GM11168 (cell line): Measurements from ENCODE around the gene SSX2IP.
"Not testable (repeated sequence)": the region's sequence is repeated elsewhere in the genome, so short reads cannot be mapped to it uniquely, and the experiment has no call there.

Source experiments
- in situ Hi-C: fragments of 300-500 bp; cut with MboI; formaldehyde crosslinking; loops from one replicate; pipeline ENCODE4 v1.12.0; 2022; ENCODE audit warnings: low sequenced_read_pairs; ENCODE audit not compliant: unreplicated experiment

The SSX2IP gene

DNA sequence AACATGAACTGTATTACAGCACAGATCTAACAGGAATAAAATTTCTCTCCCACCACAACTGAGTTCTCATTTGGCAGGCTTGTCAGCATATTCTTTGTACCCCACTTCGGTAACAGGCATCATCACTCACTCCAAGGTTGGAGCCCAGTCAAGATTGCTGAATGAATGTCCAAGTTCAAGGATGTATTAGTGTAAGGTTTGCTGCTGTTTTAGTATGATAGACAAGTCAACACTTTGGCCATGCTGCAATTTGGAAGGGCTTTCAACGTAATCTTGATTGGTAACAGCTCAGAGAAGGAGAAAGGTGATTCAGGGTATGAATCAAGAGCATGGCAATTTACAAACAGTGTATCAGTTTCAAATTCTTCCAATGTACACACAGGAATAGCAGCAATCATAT lies 6.8 kb downstream of the SSX2IP start:
- in situ Hi-C loops: no loop called here

DNA sequence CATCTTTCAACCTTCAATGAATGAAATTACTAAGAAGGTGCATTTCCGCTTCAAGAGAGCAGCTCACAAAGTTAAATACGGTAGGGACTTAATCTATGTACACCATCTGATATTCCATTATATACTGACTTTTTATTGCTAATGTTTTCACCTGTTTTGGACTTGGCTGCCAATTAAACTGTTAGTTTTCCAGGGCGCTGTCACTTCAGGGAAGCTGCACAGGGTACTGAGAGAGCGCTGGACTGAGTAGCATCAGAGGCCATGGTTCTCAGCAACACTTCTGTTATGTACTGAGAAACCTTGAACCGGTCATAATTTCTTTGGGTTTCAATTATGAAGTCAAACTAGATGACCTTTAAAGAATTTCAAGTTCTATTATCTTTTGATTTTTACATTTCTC lies 8.2 kb downstream of the SSX2IP start:
- in situ Hi-C loops: no loop called here

DNA sequence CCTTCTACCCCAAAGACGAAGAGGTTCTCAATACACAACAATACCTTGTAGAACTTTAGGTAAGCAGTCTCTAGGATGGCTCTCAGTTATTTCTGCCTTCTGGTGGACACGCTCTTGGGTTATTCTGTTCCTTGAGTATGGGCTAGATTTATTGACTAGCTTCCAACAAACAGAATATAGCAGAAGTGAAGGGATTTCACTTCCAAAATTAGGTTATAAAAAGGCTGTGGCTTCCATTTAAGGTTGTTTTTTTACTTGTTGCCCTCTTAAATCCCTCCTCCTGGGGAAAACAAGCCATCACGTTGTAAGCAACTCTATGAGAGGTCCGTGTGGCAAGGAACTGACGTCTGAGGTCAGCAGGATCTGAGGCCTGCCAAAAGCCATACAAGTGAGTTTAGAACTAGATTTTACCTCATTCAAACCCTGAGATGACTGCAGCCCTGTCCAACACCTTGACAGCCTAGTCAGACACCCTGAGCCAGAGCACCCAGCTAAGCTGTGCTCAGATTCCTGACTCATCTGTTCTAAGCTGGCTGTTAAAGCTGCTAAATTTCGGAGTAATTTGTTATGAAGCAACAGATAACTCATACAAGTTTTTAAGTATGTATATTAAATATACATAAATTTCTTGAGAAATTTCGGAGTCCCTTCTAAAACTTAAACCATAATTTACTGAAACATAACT lies 12.7 kb downstream of the SSX2IP start:
- in situ Hi-C loops: no loop called here

GRCh38 chr1:84675631-84676030 lies 14.6 kb downstream of the SSX2IP start:
- in situ Hi-C loops: no loop called here

- in situ Hi-C loops: no loop called here
These were observed 15.2 kb downstream of the SSX2IP start for GRCh38 chr1:84675106-84675505.

- in situ Hi-C loops: no loop called here
These were observed 15.6 kb downstream of the SSX2IP start for GRCh38 chr1:84674705-84675104.

GRCh38 chr1:84674021-84674420 lies 16.2 kb downstream of the SSX2IP start:
- in situ Hi-C loops: no loop called here

- in situ Hi-C loops: no loop called here
These were observed 18.0 kb downstream of the SSX2IP start for GRCh38 chr1:84672080-84672854.

DNA sequence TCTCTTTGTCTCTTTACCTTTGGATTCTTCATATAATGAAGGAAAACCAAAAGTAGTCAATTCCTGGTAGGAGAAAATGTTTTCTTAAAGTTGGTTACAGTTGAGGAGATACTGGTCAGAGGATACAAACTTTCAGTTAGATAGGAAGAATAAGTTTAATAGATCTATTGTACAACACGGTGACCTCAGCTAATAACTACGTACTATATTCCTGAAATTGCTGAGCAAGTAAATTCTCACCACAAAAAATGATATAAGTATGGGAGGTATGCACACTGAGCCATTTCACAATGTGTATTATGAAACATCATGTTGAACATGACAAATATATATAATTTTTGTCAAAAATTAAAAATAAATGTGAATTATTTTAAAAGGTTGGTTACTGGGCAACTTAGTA lies 20.4 kb downstream of the SSX2IP start:
- in situ Hi-C loops: no loop called here

- in situ Hi-C loops: no loop called here
These were observed 22.1 kb downstream of the SSX2IP start for GRCh38 chr1:84668185-84668584.

GRCh38 chr1:84665703-84666317 lies 24.5 kb downstream of the SSX2IP start:
- in situ Hi-C loops: no loop called here

DNA sequence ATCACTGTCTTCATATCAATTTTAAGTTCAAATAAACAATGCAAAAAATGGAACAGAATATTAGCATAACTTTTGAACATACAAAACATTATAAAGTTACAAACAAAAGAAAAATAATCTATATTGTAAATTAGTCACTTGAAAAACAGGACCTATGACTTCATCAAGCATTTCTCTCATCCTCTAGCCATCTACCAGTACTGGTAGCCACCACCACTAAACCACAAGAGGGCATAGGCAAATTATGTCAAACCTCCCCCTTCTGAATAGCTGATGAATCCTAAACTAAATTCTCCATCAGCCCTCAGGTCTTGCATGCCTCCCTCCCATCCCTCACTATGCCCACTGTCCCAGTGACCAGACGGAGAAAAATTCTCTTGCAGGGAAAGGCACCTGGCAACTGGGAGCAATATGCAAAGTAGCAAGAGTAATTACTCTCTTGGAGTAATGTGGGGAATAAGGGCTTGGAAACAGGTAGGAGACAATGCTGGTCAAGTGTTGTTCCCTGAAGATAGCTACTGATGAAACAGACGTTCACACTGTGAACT lies 37.1 kb downstream of the SSX2IP start:
- in situ Hi-C loops: no loop called here

- in situ Hi-C loops: no loop called here
These were observed 45.8 kb downstream of the SSX2IP start for GRCh38 chr1:84644472-84644871.

- in situ Hi-C loops: no loop called here
These were observed 47.1 kb downstream of the SSX2IP start for GRCh38 chr1:84643183-84643582.

- in situ Hi-C loops: no loop called here
These were observed 47.5 kb downstream of the SSX2IP start for GRCh38 chr1:84642774-84643173.

DNA sequence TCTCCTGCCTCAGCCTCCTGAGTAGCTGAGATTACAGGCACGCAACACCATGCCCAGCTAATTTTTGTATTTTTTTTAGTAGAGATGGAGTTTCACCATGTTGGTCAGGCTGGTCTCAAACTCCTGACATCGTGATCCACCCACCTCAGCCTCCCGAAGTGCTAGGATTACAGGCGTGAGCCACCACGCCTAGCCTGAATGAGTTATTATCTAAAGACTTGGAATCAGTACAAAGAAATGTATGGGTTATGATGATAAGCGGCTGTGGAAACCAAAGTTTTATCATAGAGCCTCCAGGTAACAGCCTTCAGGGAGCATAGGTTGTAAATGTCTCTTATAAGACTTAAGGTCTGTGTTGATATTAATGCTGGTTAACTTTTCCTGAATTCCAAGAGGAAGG lies 50.5 kb downstream of the SSX2IP start:
- in situ Hi-C loops: not testable (repeated sequence)

DNA sequence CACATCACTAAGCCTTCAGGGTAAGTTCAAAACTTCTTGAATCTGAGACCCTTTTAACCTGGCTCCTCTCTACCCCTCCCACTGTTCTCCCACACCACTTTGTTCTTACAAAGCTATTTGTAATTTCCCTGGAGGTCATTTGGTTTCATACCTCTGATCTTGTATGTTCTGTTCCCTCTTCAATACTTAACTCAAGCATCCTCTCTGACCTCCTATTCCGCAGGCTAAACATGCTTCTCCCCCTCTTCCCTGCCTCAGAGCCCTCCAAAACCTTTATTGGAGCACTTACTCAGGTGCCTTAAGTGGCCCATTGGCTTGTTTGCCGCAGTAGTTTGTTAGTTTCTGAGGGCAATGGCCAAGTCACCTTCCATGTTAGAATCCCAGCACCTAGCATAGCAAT lies 54.8 kb downstream of the SSX2IP start:
- in situ Hi-C loops: no loop called here

- in situ Hi-C loops: no loop called here
These were observed 55.6 kb downstream of the SSX2IP start for GRCh38 chr1:84634536-84635205.

GRCh38 chr1:84632673-84633434 lies 57.4 kb downstream of the SSX2IP start:
- in situ Hi-C loops: no loop called here

DNA sequence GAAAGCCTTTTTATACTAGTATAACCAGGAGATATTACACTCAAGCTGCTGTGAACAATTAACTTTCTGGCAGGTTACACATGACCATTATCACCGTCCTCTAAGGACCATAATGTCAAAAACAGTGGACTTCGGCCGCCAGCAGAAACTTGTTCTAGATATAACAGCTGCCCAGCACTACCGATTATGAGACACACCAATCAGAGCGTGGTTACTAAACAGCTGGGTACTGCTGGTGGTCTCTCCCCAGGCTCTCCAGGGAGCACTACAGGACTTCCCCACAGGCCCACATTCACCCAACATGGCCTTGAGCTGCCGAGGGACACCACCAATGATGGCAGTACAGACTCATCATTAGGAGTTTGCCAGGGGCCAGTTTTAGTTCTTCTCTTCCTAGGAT lies 58.1 kb downstream of the SSX2IP start:
- in situ Hi-C loops: no loop called here
